ENCODE measurements around the gene PLPP4.

DNA sequence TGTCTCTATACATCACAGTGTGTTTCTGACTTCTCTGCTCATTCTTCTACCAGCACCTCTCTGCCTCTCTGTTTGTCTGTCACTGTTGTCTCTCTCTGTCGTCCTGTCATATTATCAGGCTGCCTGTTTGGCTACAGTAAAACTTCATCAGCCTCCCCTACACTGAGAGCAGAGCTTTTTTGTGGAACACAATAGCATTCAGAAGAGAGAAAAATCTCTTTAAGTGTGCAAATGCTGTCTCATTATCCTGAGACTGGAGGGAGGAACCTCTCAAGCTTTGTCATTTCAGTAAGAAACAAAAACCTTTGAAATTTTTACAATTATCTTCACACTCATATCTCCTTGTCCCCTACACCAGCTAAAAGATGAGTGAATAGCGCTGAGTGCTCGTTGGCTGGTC lies 148.4 kb downstream of the PLPP4 start:
- no peak for TF ChIP-seq CTCF (conservative IDR thresholded peaks at IDR 0.05; ENCODE audit: low read depth, low read length)
- no peak for TF ChIP-seq EZH2 (IDR thresholded peaks at IDR 0.05; ENCODE audit: borderline replicate concordance, low read depth, low read length, poor library complexity, severe bottlenecking)
